DMS 273 (cell line): ENCODE measurements around the gene UNKL.

Experiments used
- DNase-seq: peaks from one replicate; lab custom pipeline; 2025; ENCODE audit not compliant: unreplicated experiment; lab: John Stamatoyannopoulos, UW

The UNKL gene

GRCh38 chr16:1378804-1379303 is 35.6 kb downstream of the UNKL start:
- DNase-seq: peak; percentile 74

GRCh38 chr16:1378087-1378803 is 36.3 kb downstream of the UNKL start:
- no peak for DNase-seq

- no peak for DNase-seq
These were observed 37.0 kb downstream of the UNKL start for GRCh38 chr16:1377406-1378010.

GRCh38 chr16:1375741-1376410 is 38.6 kb downstream of the UNKL start:
- DNase-seq: no peak

GRCh38 chr16:1375298-1375640 is 39.2 kb downstream of the UNKL start:
- no peak for DNase-seq

- no peak for DNase-seq
These were observed 39.8 kb downstream of the UNKL start for GRCh38 chr16:1374418-1375297.

GRCh38 chr16:1372292-1372950 is 42.1 kb downstream of the UNKL start:
- DNase-seq: no peak

- no peak for DNase-seq
These were observed 43.2 kb downstream of the UNKL start for GRCh38 chr16:1371054-1371978.

- DNase-seq: no peak
These were observed 46.9 kb downstream of the UNKL start for GRCh38 chr16:1367486-1368174.

GRCh38 chr16:1366712-1367299 is 47.7 kb downstream of the UNKL start:
- no peak for DNase-seq

- DNase-seq: no peak
These were observed 48.3 kb downstream of the UNKL start for GRCh38 chr16:1366060-1366711.

GRCh38 chr16:1364510-1364909 is 50.0 kb downstream of the UNKL start:
- no peak for DNase-seq

- DNase-seq: peak; percentile 79
These were observed 50.9 kb downstream of the UNKL start for GRCh38 chr16:1363501-1364041.

- no peak for DNase-seq
These were observed 51.7 kb downstream of the UNKL start for GRCh38 chr16:1362807-1363206.

GRCh38 chr16:1361685-1362360 is 52.7 kb downstream of the UNKL start:
- DNase-seq: no peak

GRCh38 chr16:1357906-1358566 is 56.5 kb downstream of the UNKL start:
- no peak for DNase-seq
